Measurements from ENCODE around the gene GTF2A1L. TPM values are rescaled to one million over a fixed set of nuclear protein-coding genes. Genes with fewer than 3 reads are reported as not detected.

Gene GTF2A1L
- total and polyA plus RNA-seq, 10 of the 15 experiments (the other 5 are each of a cell fraction or from before 2014, with no cell fraction given), result not detected

DNA sequence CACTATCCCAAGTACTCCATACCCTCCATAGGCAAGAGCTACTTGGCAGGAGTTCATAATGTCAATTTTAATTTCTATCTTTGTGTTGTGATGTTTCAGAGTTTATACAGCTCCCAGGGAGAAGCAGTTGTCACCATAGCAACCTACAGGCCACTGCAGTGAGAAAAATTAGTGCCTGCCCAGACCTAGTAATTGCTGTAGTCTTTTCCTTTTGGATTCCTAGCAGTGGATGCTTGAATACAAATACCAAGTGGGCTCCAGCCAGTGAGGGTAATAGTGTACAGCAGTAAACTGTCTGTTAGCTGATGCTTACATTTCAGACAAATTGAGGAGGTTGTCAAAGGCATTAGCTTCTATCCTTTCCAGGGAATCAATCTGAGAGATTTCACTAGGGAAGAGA, 111.2 kb downstream of the GTF2A1L start:
- FAIRE-seq, result no peak
- Histone ChIP-seq H3K9ac (ENCODE audit: control insufficient read depth, insufficient read depth, low read length) (no peak overlapping the region), H3K9me3 (replicated peaks; ENCODE audit: control insufficient read depth, insufficient read depth, low read length) (no peaks in the 10 kb centered on the region), H3K27me3 (replicated peaks in 1 of 2; ENCODE audit: control insufficient read depth in 2 of 2, insufficient read depth in 2 of 2, low read length in 1 of 2) (peaks cover 0 to 3% of the 10 kb centered on the region in 2 experiments; a peak in 2 of 4 replicates), H4K20me1 (ENCODE audit: control insufficient read depth, insufficient read depth) (no peaks in the 10 kb centered on the region), H3K36me3 (ENCODE audit: control insufficient read depth in 2 of 2, insufficient read depth in 2 of 2, low read length in 1 of 2) (no peaks in the 10 kb centered on the region), H3K4me3 (no peak overlapping the region), H3K27ac (ENCODE audit: control insufficient read depth, insufficient read depth) (no peak overlapping the region), H3K4me1 (ENCODE audit: control insufficient read depth, insufficient read depth, low read length) (no peaks in the 10 kb centered on the region), H2AFZ (ENCODE audit: control insufficient read depth, low read depth, low read length) (no peak overlapping the region), H3K79me2 (ENCODE audit: control insufficient read depth, insufficient read depth, low read length) (no peaks in the 10 kb centered on the region), H3K4me2 (ENCODE audit: control insufficient read depth, insufficient read depth) (no peak overlapping the region)
- intact Hi-C loops (cut with micrococcal nuclease; ENCODE audit: unreplicated experiment), result no loop called here
- no peak for DNase-seq (ENCODE audit: low read depth, low spot score)
- TF ChIP-seq NR2F1 (conservative IDR thresholded peaks at IDR 0.05), result no peak
- TF ChIP-seq, protein P1, sequence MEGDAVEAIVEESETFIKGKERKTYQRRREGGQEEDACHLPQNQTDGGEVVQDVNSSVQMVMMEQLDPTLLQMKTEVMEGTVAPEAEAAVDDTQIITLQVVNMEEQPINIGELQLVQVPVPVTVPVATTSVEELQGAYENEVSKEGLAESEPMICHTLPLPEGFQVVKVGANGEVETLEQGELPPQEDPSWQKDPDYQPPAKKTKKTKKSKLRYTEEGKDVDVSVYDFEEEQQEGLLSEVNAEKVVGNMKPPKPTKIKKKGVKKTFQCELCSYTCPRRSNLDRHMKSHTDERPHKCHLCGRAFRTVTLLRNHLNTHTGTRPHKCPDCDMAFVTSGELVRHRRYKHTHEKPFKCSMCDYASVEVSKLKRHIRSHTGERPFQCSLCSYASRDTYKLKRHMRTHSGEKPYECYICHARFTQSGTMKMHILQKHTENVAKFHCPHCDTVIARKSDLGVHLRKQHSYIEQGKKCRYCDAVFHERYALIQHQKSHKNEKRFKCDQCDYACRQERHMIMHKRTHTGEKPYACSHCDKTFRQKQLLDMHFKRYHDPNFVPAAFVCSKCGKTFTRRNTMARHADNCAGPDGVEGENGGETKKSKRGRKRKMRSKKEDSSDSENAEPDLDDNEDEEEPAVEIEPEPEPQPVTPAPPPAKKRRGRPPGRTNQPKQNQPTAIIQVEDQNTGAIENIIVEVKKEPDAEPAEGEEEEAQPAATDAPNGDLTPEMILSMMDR (IDR thresholded peaks at IDR 0.05 in 2 of 3, conservative IDR thresholded peaks at IDR 0.05 in 1 of 3; ENCODE audit: control insufficient read depth in 2 of 3, extremely low read depth in 1 of 3, insufficient read depth in 1 of 3, low read depth in 3 of 3, low read length in 3 of 3), result no peak
- TF ChIP-seq, protein P2, sequence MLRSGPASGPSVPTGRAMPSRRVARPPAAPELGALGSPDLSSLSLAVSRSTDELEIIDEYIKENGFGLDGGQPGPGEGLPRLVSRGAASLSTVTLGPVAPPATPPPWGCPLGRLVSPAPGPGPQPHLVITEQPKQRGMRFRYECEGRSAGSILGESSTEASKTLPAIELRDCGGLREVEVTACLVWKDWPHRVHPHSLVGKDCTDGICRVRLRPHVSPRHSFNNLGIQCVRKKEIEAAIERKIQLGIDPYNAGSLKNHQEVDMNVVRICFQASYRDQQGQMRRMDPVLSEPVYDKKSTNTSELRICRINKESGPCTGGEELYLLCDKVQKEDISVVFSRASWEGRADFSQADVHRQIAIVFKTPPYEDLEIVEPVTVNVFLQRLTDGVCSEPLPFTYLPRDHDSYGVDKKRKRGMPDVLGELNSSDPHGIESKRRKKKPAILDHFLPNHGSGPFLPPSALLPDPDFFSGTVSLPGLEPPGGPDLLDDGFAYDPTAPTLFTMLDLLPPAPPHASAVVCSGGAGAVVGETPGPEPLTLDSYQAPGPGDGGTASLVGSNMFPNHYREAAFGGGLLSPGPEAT (IDR thresholded peaks at IDR 0.05; ENCODE audit: low read depth), result no peak
- no peak for TF ChIP-seq ZNF384 (IDR thresholded peaks at IDR 0.05; ENCODE audit: borderline replicate concordance, low read depth, low read length)
- TF ChIP-seq RBBP5 (conservative IDR thresholded peaks at IDR 0.05), result no peak
- no peak for TF ChIP-seq CREM (IDR thresholded peaks at IDR 0.05; ENCODE audit: low read depth)
- TF ChIP-seq JUNB (IDR thresholded peaks at IDR 0.05), result no peak
- TF ChIP-seq ZSCAN29 (IDR thresholded peaks at IDR 0.05), result no peak
- TF ChIP-seq CHD1 (IDR thresholded peaks at IDR 0.05; ENCODE audit: low read depth, low read length), result no peak
- TF ChIP-seq HDGF (IDR thresholded peaks at IDR 0.05), result no peak
- no peak for TF ChIP-seq NR2C2 (IDR thresholded peaks at IDR 0.05; ENCODE audit: borderline replicate concordance, control insufficient read depth, insufficient read length, low read depth)
- TF ChIP-seq NFYA (IDR thresholded peaks at IDR 0.05; ENCODE audit: borderline replicate concordance, low read depth, low read length), result no peak
- TF ChIP-seq ZZZ3 (IDR thresholded peaks at IDR 0.05; ENCODE audit: control insufficient read depth, insufficient read length, low read depth), result no peak
- no peak for TF ChIP-seq RAD21 (IDR thresholded peaks at IDR 0.05; ENCODE audit: insufficient read depth, low read depth, low read length)
- no peak for TF ChIP-seq SREBF2 (IDR thresholded peaks at IDR 0.05; ENCODE audit: low read length)
- no peak for TF ChIP-seq ESRRA (IDR thresholded peaks at IDR 0.05; ENCODE audit: low read length)
- TF ChIP-seq, protein P3, sequence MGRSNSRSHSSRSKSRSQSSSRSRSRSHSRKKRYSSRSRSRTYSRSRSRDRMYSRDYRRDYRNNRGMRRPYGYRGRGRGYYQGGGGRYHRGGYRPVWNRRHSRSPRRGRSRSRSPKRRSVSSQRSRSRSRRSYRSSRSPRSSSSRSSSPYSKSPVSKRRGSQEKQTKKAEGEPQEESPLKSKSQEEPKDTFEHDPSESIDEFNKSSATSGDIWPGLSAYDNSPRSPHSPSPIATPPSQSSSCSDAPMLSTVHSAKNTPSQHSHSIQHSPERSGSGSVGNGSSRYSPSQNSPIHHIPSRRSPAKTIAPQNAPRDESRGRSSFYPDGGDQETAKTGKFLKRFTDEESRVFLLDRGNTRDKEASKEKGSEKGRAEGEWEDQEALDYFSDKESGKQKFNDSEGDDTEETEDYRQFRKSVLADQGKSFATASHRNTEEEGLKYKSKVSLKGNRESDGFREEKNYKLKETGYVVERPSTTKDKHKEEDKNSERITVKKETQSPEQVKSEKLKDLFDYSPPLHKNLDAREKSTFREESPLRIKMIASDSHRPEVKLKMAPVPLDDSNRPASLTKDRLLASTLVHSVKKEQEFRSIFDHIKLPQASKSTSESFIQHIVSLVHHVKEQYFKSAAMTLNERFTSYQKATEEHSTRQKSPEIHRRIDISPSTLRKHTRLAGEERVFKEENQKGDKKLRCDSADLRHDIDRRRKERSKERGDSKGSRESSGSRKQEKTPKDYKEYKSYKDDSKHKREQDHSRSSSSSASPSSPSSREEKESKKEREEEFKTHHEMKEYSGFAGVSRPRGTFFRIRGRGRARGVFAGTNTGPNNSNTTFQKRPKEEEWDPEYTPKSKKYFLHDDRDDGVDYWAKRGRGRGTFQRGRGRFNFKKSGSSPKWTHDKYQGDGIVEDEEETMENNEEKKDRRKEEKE (IDR thresholded peaks at IDR 0.05), result no peak
- no peak for TF ChIP-seq TBL1XR1 (IDR thresholded peaks at IDR 0.05; ENCODE audit: low read depth, low read length)
- no peak for TF ChIP-seq POLR2A (IDR thresholded peaks at IDR 0.05; ENCODE audit: low read depth, low read length)
- no peak for TF ChIP-seq RELA (IDR thresholded peaks at IDR 0.05; ENCODE audit: borderline replicate concordance, partially characterized antibody)
- RAD21 ChIA-PET (ENCODE audit: unreplicated experiment), result no interaction called here
- no peak for ATAC-seq
- CTCF ChIA-PET, result interaction anchor here (0.8 to 1.1 kb wide), 2 partner anchors 9 to 278 kb away, joined by 3 to 4 read pairs; no protein-coding TSS in a partner anchor
- SMC1A ChIA-PET (ENCODE audit: uncharacterized antibody, unreplicated experiment), result no interaction called here
- in situ Hi-C loops (cut with MboI), result no loop called here
- no TSS peak for BruUV-seq (replicated peaks)
- POLR2A ChIA-PET, result no interaction called here
